AG09319 (cell line): Measurements from ENCODE around the gene ASCL5.

Experiments used
- DNase-seq: peaks from one replicate; pipeline ENCODE4 v3.0.0-alpha.2; 2010; ENCODE audit warnings: low read depth; ENCODE audit errors: extremely low read depth
- CTCF ChIP-seq: IDR thresholded peaks from 2 replicates; pipeline ENCODE4 v1.5.1; 2011; ENCODE audit warnings: low read depth, mild to moderate bottlenecking, inconsistent platforms, low read length, moderate library complexity

The ASCL5 gene

GRCh38 chr1:201142849-201143725, 16.1 kb upstream of the ASCL5 start:
- no peak for DNase-seq
- TF ChIP-seq CTCF = no peak

- no peak for DNase-seq
- no peak for TF ChIP-seq CTCF
These were observed 15.2 kb upstream of the ASCL5 start for GRCh38 chr1:201142011-201142848.

GRCh38 chr1:201141418-201141817, 14.4 kb upstream of the ASCL5 start:
- no peak for DNase-seq
- no peak for TF ChIP-seq CTCF

- no peak for TF ChIP-seq CTCF
- DNase-seq = no peak
These were observed 13.9 kb upstream of the ASCL5 start for GRCh38 chr1:201140941-201141260.

- DNase-seq = no peak
- TF ChIP-seq CTCF = no peak
These were observed 13.4 kb upstream of the ASCL5 start for GRCh38 chr1:201140235-201140940.

- TF ChIP-seq CTCF = no peak
- no peak for DNase-seq
These were observed 12.8 kb upstream of the ASCL5 start for GRCh38 chr1:201139756-201140155.
